Panc1 (cell line): ENCODE data around the gene PMAIP1.

Experiments used
- TCF7L2 ChIP-seq: IDR thresholded peaks from 2 replicates; pipeline ENCODE4 v1.6.1; 2011; ENCODE audit warnings: mild to moderate bottlenecking, low read depth, low read length, inconsistent platforms
- TF ChIP-seq, protein P1 (sequence below): fragments of 450-650 bp; IDR thresholded peaks from 2 replicates; pipeline ENCODE4 v1.5.1; 2017; ENCODE audit warnings: mild to moderate bottlenecking
- TF ChIP-seq, protein P2 (sequence below), 2 experiments: IDR thresholded peaks; 2 replicates each; pipeline ENCODE4 v1.6.1; 2011 to 2012; ENCODE audit warnings: low read depth in 2 of 2, control low read depth in 1 of 2, low read length in 1 of 2, mild to moderate bottlenecking in 1 of 2, moderate library complexity in 1 of 2; ENCODE audit not compliant: insufficient read depth in 1 of 2

DNA sequence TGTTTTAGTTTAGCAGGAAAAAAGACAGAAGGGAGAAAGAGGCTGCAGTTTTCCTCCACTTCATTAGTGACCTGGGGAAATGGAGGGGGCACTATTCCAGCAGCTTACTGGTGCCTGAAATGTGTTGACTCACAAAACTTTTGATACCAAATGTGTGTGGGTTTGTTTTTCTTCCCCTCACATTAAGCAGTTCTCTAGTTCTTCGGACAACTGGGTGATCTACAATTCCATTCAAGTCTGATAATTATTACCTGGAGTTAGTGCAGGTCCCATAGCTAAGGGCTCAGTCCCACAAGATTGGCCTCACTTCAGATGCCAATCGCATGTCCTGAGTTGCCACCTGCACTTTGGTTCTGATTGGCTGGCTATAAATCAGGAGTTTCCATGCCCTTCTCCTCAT, 28.4 kb downstream of the PMAIP1 start:
- TF ChIP-seq, protein P1, sequence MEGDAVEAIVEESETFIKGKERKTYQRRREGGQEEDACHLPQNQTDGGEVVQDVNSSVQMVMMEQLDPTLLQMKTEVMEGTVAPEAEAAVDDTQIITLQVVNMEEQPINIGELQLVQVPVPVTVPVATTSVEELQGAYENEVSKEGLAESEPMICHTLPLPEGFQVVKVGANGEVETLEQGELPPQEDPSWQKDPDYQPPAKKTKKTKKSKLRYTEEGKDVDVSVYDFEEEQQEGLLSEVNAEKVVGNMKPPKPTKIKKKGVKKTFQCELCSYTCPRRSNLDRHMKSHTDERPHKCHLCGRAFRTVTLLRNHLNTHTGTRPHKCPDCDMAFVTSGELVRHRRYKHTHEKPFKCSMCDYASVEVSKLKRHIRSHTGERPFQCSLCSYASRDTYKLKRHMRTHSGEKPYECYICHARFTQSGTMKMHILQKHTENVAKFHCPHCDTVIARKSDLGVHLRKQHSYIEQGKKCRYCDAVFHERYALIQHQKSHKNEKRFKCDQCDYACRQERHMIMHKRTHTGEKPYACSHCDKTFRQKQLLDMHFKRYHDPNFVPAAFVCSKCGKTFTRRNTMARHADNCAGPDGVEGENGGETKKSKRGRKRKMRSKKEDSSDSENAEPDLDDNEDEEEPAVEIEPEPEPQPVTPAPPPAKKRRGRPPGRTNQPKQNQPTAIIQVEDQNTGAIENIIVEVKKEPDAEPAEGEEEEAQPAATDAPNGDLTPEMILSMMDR, result no peak
- TF ChIP-seq, protein P2, sequence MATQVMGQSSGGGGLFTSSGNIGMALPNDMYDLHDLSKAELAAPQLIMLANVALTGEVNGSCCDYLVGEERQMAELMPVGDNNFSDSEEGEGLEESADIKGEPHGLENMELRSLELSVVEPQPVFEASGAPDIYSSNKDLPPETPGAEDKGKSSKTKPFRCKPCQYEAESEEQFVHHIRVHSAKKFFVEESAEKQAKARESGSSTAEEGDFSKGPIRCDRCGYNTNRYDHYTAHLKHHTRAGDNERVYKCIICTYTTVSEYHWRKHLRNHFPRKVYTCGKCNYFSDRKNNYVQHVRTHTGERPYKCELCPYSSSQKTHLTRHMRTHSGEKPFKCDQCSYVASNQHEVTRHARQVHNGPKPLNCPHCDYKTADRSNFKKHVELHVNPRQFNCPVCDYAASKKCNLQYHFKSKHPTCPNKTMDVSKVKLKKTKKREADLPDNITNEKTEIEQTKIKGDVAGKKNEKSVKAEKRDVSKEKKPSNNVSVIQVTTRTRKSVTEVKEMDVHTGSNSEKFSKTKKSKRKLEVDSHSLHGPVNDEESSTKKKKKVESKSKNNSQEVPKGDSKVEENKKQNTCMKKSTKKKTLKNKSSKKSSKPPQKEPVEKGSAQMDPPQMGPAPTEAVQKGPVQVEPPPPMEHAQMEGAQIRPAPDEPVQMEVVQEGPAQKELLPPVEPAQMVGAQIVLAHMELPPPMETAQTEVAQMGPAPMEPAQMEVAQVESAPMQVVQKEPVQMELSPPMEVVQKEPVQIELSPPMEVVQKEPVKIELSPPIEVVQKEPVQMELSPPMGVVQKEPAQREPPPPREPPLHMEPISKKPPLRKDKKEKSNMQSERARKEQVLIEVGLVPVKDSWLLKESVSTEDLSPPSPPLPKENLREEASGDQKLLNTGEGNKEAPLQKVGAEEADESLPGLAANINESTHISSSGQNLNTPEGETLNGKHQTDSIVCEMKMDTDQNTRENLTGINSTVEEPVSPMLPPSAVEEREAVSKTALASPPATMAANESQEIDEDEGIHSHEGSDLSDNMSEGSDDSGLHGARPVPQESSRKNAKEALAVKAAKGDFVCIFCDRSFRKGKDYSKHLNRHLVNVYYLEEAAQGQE (IDR thresholded peaks at IDR 0.05; ENCODE audit: insufficient read depth in 1 of 2, low read depth in 2 of 2, low read length in 1 of 2), result no peak
- TF ChIP-seq TCF7L2, result no peak
